Bronchial epithelial cell (primary cell): ENCODE results near the gene MED19. TPM values are rescaled to one million over a fixed set of nuclear protein-coding genes. Genes with fewer than 3 reads are reported as not detected.

Experiments
- DNase-seq: peaks from one replicate; pipeline ENCODE4 v3.0.0-alpha.2; 2010; ENCODE audit warnings: low read depth
- FAIRE-seq: peaks from 2 replicates; lab custom pipeline; 2011; peaks lifted over from hg19 to GRCh38; lab: Jason Lieb, UNC
- H3K27me3 ChIP-seq: 2 replicates; pipeline ENCODE4 v1.5.1; 2011; ENCODE audit warnings: low read length; ENCODE audit not compliant: control insufficient read depth, insufficient read depth
- H3K36me3 ChIP-seq: 2 replicates; pipeline ENCODE4 v1.5.1; 2011; ENCODE audit warnings: low read length; ENCODE audit not compliant: control insufficient read depth, insufficient read depth
- H3K4me3 ChIP-seq: 2 replicates; pipeline ENCODE4 v1.5.1; 2011; ENCODE audit warnings: mild to moderate bottlenecking, low read depth, low read length, control low read depth
- total RNA-seq: library from RNA; depleted of rRNA; stranded (reverse); fragments of >200 nt; gene quantifications from 2 replicates; pipeline ENCODE4 v1.2.1, GENCODE V29; 2014
- TF ChIP-seq, protein P1 (sequence below): IDR thresholded peaks from 2 replicates; pipeline ENCODE4 v1.5.1; 2011; ENCODE audit warnings: mild to moderate bottlenecking, moderate library complexity, low read length, control low read depth, inconsistent platforms; ENCODE audit not compliant: insufficient read depth, severe bottlenecking

Gene MED19
- total RNA-seq, 1 donor from 2014 or later = 13.2 TPM

GRCh38 chr11:57667117-57667735 is 44.8 kb downstream of the MED19 start:
- TF ChIP-seq, protein P1, sequence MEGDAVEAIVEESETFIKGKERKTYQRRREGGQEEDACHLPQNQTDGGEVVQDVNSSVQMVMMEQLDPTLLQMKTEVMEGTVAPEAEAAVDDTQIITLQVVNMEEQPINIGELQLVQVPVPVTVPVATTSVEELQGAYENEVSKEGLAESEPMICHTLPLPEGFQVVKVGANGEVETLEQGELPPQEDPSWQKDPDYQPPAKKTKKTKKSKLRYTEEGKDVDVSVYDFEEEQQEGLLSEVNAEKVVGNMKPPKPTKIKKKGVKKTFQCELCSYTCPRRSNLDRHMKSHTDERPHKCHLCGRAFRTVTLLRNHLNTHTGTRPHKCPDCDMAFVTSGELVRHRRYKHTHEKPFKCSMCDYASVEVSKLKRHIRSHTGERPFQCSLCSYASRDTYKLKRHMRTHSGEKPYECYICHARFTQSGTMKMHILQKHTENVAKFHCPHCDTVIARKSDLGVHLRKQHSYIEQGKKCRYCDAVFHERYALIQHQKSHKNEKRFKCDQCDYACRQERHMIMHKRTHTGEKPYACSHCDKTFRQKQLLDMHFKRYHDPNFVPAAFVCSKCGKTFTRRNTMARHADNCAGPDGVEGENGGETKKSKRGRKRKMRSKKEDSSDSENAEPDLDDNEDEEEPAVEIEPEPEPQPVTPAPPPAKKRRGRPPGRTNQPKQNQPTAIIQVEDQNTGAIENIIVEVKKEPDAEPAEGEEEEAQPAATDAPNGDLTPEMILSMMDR = no peak
- DNase-seq = peak; percentile 92
- H3K36me3 ChIP-seq = no peaks in the 10 kb centered on the region
- FAIRE-seq = no peak
- H3K27me3 ChIP-seq = no peaks in the 10 kb centered on the region
- H3K4me3 ChIP-seq = peak overlapping the region; percentile 92

DNA sequence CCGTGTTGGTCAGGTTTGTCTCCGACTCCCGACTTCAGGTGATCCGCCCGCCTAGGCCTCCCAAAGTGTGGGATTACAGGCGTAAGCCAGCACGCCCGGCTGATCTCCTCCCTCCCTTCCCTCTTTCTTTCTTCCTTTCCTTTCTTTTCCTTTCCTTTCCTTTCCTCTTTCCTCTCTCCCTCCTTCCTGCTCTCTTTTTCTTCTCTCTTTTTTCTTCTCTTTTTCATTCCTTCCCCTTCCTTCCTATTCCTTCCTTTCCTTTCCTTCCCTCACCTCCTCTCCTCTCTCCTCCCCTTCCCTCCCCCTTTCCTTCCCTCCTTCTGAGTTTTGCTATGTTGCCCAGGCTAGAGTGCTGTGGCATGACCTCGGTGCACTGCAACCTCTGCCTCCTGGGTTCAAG is 48.0 kb downstream of the MED19 start:
- DNase-seq (no peak), FAIRE-seq (no peak)
- TF ChIP-seq, protein P1 = no peak

DNA sequence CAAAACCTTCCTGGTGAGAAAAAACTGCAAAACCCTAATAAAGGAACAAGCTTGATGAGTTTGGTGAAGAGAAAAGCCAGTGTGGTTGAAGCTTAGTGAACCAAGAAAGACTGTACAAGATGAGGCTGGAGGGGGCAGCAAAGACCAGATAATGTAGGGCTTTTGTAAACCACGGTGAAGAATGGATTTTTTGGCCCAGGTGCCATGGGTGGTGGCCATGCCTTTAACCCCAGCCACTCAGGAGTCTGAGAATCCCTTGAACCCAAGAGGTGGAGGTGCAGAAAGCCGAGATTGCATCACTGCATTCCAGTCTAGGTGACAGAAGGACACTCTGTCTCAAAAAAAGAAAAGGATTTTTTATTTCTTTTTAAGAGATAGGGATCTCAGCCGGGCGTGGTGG is 49.1 kb downstream of the MED19 start:
- no peak for DNase-seq
- FAIRE-seq = no peak
- Histone ChIP-seq H3K4me3 (no peak overlapping the region), H3K36me3 (peaks cover 14% of the 10 kb centered on the region), H3K27me3 (no peaks in the 10 kb centered on the region)
- TF ChIP-seq, protein P1 = peak; percentile 19

More for the DNA sequence above, 48.0 kb downstream of the MED19 start:
- Histone ChIP-seq H3K4me3 (no peak overlapping the region), H3K27me3 (no peaks in the 10 kb centered on the region), H3K36me3 (peaks cover 14% of the 10 kb centered on the region)

DNA sequence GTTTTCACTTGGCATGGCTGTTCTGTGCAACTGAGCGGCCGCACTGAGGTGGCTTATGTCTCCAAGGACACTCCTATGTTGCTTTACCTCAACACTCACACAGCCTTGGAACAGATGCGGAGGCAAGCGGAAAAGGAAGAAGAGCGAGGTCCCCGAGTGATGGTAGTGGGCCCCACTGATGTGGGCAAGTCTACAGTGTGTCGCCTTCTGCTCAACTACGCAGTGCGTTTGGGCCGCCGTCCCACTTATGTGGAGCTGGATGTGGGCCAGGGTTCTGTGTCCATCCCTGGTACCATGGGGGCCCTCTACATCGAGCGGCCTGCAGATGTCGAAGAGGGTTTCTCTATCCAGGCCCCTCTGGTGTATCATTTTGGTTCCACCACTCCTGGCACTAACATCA is 52.3 kb downstream of the MED19 start:
- DNase-seq (no peak), FAIRE-seq (no peak)
- TF ChIP-seq, protein P1 = no peak
- Histone ChIP-seq H3K27me3 (no peaks in the 10 kb centered on the region), H3K4me3 (no peak overlapping the region), H3K36me3 (peaks cover 14% of the 10 kb centered on the region)

DNA sequence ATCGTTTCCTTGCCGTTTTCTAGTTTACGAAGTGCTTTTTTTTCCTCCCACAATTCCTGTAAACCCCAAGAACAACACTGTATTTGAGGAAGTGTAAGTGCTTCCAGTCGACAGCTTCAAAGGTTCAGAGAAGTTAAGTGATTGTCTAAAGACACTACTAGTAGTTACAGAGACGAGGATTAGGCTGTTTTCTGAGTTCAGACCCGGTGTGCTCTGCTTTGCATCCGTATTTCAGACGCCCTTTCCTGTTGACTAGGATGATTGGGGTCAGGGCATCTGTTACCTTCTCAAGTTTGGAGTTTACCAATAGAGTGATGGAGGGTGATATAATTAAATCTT is 54.0 kb downstream of the MED19 start:
- FAIRE-seq (no peak), DNase-seq (no peak)
- H3K36me3 ChIP-seq = peaks cover 14% of the 10 kb centered on the region
- H3K4me3 ChIP-seq = peak overlapping the region; percentile 47
- TF ChIP-seq, protein P1 = no peak
- no peaks in the 10 kb centered on the region for H3K27me3 ChIP-seq
